Activated CD8-positive, alpha-beta memory T cell treated with anti-CD3 and anti-CD28 coated beads for 48 hours (primary cell): ENCODE measurements around the gene SCTR.

Experiments
- DNase-seq, 3 experiments: peaks; one replicate each; pipeline ENCODE4 v3.0.0-alpha.2; 2020; ENCODE audit warnings: low read depth in 2 of 3, low spot score in 2 of 3

The SCTR gene

GRCh38 chr2:119475225-119475856 lies 48.9 kb downstream of the SCTR start:
- no peak for DNase-seq

GRCh38 chr2:119474371-119475224 lies 49.7 kb downstream of the SCTR start:
- no peak for DNase-seq

GRCh38 chr2:119473621-119474370 lies 50.5 kb downstream of the SCTR start:
- DNase-seq, result no peak

DNA sequence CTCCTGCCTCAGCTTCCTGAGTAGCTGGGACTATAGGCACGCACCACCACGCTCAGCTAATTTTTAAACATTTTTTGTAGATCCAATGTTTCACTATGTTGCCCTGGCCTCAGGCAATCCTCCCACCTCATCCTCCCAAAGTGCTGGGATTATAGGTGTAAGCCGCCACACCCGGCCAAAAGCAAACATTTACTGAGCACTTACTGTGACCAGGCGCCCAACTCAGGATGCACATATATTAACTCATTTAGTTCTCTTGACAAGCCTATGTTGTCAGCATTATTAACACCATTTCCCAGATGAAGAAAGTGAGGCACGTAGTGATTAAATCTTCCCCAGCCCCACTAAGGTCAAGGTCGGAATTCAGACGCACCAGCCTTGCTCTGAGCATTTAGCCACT lies 51.5 kb downstream of the SCTR start:
- DNase-seq, result no peak

DNA sequence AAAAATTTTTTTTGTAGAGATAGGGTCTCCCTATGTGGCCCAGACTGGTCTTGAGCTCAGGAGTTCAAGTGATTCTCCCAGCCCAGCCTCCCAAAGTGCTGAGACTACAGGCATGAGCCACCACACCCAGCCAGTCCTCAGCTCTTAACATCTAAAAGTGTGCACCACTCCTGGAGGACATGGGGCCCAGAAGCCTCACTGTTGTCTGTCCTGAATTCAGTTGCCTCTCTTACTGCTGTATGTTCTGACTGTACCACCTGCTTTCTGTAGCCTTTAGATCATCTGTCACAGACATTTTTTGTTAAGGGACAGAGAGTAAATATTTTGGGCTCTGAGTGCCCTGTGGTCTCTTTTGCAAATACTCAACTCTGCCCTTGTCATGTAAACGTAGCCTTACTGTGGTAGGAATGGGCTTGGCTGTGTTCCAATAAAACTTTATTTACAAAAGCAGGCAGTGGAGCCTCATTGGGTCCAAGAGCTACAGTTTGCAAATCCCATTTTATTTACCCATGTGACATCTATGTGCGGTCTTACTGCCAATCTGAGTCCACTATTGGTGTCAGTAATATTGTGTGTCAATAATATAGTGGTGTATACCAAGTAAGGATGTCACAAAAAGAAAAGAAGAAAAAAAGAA lies 54.5 kb downstream of the SCTR start:
- DNase-seq, result no peak

- no peak for DNase-seq
Observed at GRCh38 chr2:119469131-119469530, 55.2 kb downstream of the SCTR start.

DNA sequence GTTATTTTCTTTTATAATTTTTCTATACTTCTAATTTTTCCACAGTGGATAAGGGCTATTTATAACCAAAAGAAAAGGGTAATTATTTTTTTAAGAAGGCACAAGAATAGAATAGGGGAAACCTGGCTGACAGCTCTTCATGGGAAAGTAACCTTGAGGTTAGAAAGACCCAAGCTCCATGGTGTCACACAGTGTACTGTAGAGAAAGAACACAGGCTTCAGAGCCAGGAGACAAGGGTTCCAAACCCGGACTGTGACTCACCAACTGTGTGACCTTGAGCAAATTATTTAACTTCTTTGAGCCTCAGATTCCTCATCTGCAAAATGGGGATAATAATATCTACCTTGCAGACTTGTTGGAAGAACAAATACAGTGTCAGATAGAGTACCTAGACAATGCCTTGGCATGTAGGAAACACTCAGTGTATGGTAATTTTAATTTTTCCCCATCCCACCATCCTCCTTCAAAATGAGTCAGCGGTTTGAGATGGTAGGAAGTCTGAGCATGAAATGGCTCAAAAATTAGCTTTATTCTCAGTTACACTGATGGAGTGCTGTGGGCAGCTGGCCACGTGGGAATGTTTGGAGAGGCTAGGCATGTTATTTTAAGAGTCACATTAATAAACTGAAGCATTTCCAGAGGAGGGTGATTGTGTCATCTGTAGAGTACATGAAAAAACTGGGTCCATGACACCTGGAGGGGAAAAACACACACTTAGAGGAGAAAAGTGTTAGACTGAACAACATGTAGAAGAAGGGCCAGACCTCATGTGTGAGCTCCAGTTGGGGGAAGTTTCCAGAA lies 55.9 kb downstream of the SCTR start:
- DNase-seq, result no peak

DNA sequence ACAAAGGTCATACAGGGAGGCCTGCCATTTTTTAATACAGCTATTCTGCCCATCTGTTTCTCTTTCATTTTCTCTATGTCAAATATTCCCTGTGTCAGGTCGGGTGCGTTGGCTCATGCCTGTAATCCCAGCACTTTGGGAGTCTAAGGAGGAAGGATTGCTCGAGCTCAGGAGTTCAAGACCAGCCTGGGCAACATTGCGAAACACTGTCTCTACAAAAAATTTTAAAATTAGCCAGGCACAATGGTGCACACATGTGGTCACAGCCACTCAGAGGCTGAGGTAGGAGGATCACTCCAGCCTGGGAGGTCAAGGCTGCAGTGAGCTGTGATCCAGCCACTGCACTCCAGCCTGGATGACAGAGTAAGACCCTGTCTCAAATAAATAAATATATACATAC lies 57.9 kb downstream of the SCTR start:
- no peak for DNase-seq

GRCh38 chr2:119465687-119466086 lies 58.6 kb downstream of the SCTR start:
- no peak for DNase-seq

- DNase-seq, result no peak
Observed at GRCh38 chr2:119464981-119465380, 59.3 kb downstream of the SCTR start.

- no peak for DNase-seq
Observed at GRCh38 chr2:119463990-119464389, 60.3 kb downstream of the SCTR start.

DNA sequence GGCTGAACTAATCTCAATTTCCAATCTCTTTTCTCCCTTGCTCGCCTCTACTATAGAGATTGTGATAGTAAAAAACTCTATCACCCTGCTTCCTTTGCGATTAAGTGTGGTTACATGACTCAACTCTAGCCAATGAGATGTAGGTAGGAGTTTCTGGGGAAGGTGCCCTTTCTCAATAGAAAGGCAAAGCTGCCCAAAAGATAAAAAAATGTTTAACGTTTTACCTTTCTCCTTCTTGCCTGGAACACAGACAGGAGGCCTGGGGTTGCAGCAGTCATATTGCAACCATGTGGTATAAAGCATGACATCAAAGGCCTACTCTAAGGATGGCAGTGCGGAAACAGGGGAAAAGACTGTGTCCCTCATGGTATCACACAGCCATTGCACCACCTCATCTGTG lies 61.1 kb downstream of the SCTR start:
- DNase-seq, result no peak

DNA sequence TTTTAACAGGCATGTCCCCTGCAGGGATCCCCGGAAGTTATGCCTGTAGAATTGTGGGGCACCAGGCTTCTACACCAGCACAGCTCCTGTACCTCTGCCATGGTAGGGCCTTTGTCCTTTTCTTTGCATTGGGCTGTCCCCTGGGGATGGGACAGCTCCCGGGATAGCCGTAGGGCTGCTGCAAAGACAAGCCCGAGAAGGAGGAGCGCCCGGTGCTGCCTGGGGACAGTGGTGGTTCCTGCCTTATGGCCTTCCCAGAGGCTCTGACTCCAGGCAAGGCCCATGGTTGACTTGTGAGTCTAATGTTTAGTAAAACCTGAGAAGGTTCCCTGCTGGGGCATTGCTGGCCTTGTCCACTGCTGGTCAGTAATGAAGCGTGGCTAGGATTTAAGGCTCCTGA lies 61.7 kb downstream of the SCTR start:
- DNase-seq, result no peak

DNA sequence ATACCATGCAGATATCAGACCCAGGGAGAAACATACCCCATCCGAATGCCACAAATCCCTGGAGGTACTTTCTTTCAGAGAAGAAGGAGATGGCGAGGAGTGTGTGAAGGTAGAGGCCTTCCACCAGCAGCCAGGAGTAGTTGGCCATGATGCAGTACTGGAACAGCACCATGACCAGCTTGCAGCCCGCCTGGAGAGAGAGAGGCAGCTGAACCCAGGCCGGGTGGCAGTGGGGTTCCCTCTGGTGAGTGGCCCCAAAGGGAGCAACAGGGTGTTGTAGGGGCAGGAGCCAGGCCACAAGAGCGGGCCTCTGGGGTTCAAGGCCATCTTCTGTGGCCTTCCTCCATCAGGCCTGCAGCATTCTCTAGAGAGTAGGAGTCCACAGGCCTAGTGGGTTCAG lies 62.5 kb downstream of the SCTR start:
- no peak for DNase-seq

- no peak for DNase-seq
Observed at GRCh38 chr2:119460076-119460475, 64.2 kb downstream of the SCTR start.

GRCh38 chr2:119455066-119455718 lies 69.1 kb downstream of the SCTR start:
- DNase-seq, result no peak

- no peak for DNase-seq
Observed at GRCh38 chr2:119453972-119454593, 70.2 kb downstream of the SCTR start.

GRCh38 chr2:119451336-119452050 lies 72.8 kb downstream of the SCTR start:
- no peak for DNase-seq

GRCh38 chr2:119449521-119449920 lies 74.8 kb downstream of the SCTR start:
- no peak for DNase-seq
